Stomach (tissue), 9 donors: ENCODE data around the gene NRAP. TPM values are rescaled to one million over a fixed set of nuclear protein-coding genes. Genes with fewer than 3 reads are reported as not detected.

Experiments
- DNase-seq, 2 donors: peaks; one replicate each; pipeline versions ENCODE4 v3.0.0 to v3.0.0-alpha.2; 2013 to 2019
- H3K27ac ChIP-seq, 5 donors: fragments of 200-600 bp in 4 of 5; sonication (generic) in 4 of 5; one replicate each; pipeline ENCODE4 v1.5.1; 2013 to 2019; ENCODE audit warnings: mild to moderate bottlenecking in 1 of 5, moderate library complexity in 1 of 5
- H3K27me3 ChIP-seq, 3 donors: fragments of 200-600 bp; sonication (generic); one replicate each; pipeline ENCODE4 v1.5.1; 2017 to 2019; ENCODE audit warnings: mixed run types in 1 of 3
- H3K36me3 ChIP-seq, 4 donors: fragments of 200-600 bp; sonication (generic); 1 replicate in 3 of 4; 2 replicates in 1 of 4; pipeline ENCODE4 v1.5.1; 2016 to 2019
- H3K4me1 ChIP-seq, 4 donors: fragments of 200-600 bp; sonication (generic); one replicate each; pipeline ENCODE4 v1.5.1; 2016 to 2019
- H3K4me3 ChIP-seq, 4 donors: fragments of 200-600 bp; sonication (generic) in 3 of 4; one replicate each; pipeline ENCODE4 v1.5.1; 2016 to 2019; ENCODE audit warnings: mild to moderate bottlenecking in 1 of 4
- H3K9me3 ChIP-seq, 4 donors: fragments of 200-600 bp; sonication (generic); one replicate each; pipeline ENCODE4 v1.5.1; 2016 to 2019
- CTCF ChIP-seq, 7 experiments: fragments of 450-650 bp in 4 of 7; fragments of 200-600 bp in 3 of 7; sonication (generic) in 3 of 7; IDR thresholded peaks; one replicate each; pipeline ENCODE4 v1.5.1; 2016 to 2019; ENCODE audit warnings: antibody characterized with exemption in 7 of 7, control low read depth in 2 of 7, mild to moderate bottlenecking in 1 of 7
- EP300 ChIP-seq: sonication (generic); formaldehyde crosslinking; IDR thresholded peaks from one replicate; pipeline ENCODE4 v1.6.1; 2017; ENCODE audit warnings: antibody characterized with exemption
- POLR2A ChIP-seq, 4 donors: fragments of 450-650 bp; IDR thresholded peaks; one replicate each; pipeline ENCODE4 v1.6.1; 2016; ENCODE audit warnings: antibody characterized with exemption in 4 of 4, control low read depth in 2 of 4, mild to moderate bottlenecking in 1 of 4, moderate library complexity in 1 of 4
- POLR2AphosphoS5 ChIP-seq, 3 donors: sonication (generic); formaldehyde crosslinking; IDR thresholded peaks; one replicate each; pipeline ENCODE4 v1.6.1; 2016; ENCODE audit warnings: antibody characterized with exemption in 3 of 3
- WGBS, 5 donors: extraction: QIAGEN DNeasy Blood & Tissue Kit in 3 of 5; methylation state at CpG; one replicate each; pipeline versions ENCODE4 v1.1.5 to v1.1.7; 2013 to 2018; 5-methylcytosine and 5-hydroxymethylcytosine counted together
- intact Hi-C: fragments of 100-400 bp; cut with DNase I; formaldehyde crosslinking; loops from one replicate; pipeline ENCODE4 v1.15.1; 2023; ENCODE audit warnings: low total_unique reads
- polyA plus RNA-seq, 3 donors: library from polyadenylated mRNA; stranded (reverse); fragments of 200-250 nt; gene quantifications; one replicate each; pipeline ENCODE4 v1.2.3, GENCODE V29; 2013
- total RNA-seq, 5 donors: library from RNA; depleted of rRNA; stranded (reverse); fragments of >200 nt; gene quantifications; one replicate each; pipeline versions ENCODE4 v1.1.0 to v1.2.3, GENCODE V29; 2014 to 2016
- donor health status: healthy with polysubstance abuse.
- donor health status: Bipolar disorder and iron deficiency.
- donor health status: healthy.

NRAP gene
- total and polyA plus RNA-seq, 8 donors: 0.03 to 0.92 (median 0.19) TPM; not detected in 4

- Histone ChIP-seq H3K4me1 (peaks cover 0 to under 1% (median under 1%) of the 10 kb centered on the region in 4 donors), H3K36me3 (no peaks in the 10 kb centered on the region), H3K9me3 (peaks cover 0 to 6% (median 4%) of the 10 kb centered on the region in 4 donors), H3K4me3 (no peak overlapping the region), H3K27ac (no peak overlapping the region), H3K27me3 (peaks cover 0 to 6% (median 0%) of the 10 kb centered on the region in 3 donors)
- intact Hi-C loops: no loop called here
- TF ChIP-seq EP300: no peak
- no peak for TF ChIP-seq POLR2A (IDR thresholded peaks at IDR 0.05)
- no peak for TF ChIP-seq POLR2AphosphoS5 (IDR thresholded peaks at IDR 0.05)
- TF ChIP-seq CTCF (IDR thresholded peaks at IDR 0.05): no peak
- 73 to 78% (median 76%) methylated on average over 13 of the region's 13 CpGs for WGBS, 5 donors
- no peak for DNase-seq
These were observed 58.4 kb downstream of the NRAP start for GRCh38 chr10:113605268-113605978.

GRCh38 chr10:113604572-113604971, 59.3 kb downstream of the NRAP start:
- no peaks in the 10 kb centered on the region for H3K36me3 ChIP-seq
- H3K4me1 ChIP-seq: no peaks in the 10 kb centered on the region
- H3K9me3 ChIP-seq: peaks cover 0 to 7% (median 4%) of the 10 kb centered on the region in 4 donors
- intact Hi-C loops: no loop called here
- no peak for DNase-seq
- peaks cover 0 to 6% (median 0%) of the 10 kb centered on the region in 3 donors for H3K27me3 ChIP-seq
- 82 to 95% (median 93%) methylated on average over 7 to 12 of the region's 12 CpGs for WGBS, 5 donors
- H3K27ac ChIP-seq: no peak overlapping the region
- TF ChIP-seq CTCF (IDR thresholded peaks at IDR 0.05): no peak
- no peak for TF ChIP-seq POLR2AphosphoS5 (IDR thresholded peaks at IDR 0.05)
- no peak overlapping the region for H3K4me3 ChIP-seq

- DNase-seq: no peak
- Histone ChIP-seq H3K27me3 (peaks cover 0 to 6% (median 0%) of the 10 kb centered on the region in 3 donors), H3K9me3 (peaks cover 0 to 7% (median 4%) of the 10 kb centered on the region in 4 donors), H3K4me3 (no peak overlapping the region), H3K4me1 (no peaks in the 10 kb centered on the region), H3K27ac (no peak overlapping the region), H3K36me3 (no peaks in the 10 kb centered on the region)
- TF ChIP-seq EP300 (no peak), CTCF (IDR thresholded peaks at IDR 0.05) (no peak), POLR2A (IDR thresholded peaks at IDR 0.05) (no peak), POLR2AphosphoS5 (IDR thresholded peaks at IDR 0.05) (no peak)
- intact Hi-C loops: no loop called here
- WGBS, 5 donors: 85 to 90% (median 88%) methylated on average over 12 to 13 of the region's 13 CpGs
These were observed 60.6 kb downstream of the NRAP start for GRCh38 chr10:113603057-113603777.

GRCh38 chr10:113600569-113600968, 63.3 kb downstream of the NRAP start:
- no peak for TF ChIP-seq POLR2A (IDR thresholded peaks at IDR 0.05)
- no peak for TF ChIP-seq POLR2AphosphoS5 (IDR thresholded peaks at IDR 0.05)
- no peak for TF ChIP-seq CTCF (IDR thresholded peaks at IDR 0.05)
- no peak for DNase-seq
- intact Hi-C loops: no loop called here
- no peaks in the 10 kb centered on the region for H3K4me1 ChIP-seq
- H3K9me3 ChIP-seq: peaks cover 0 to 7% (median 4%) of the 10 kb centered on the region in 4 donors
- WGBS, 5 donors: 90 to 100% (median 91%) methylated on average over 3 of the region's 3 CpGs
- no peaks in the 10 kb centered on the region for H3K27me3 ChIP-seq
- H3K4me3 ChIP-seq: no peak overlapping the region
- no peak overlapping the region for H3K27ac ChIP-seq
- no peaks in the 10 kb centered on the region for H3K36me3 ChIP-seq
